ENCODE measurements around the gene PCYT1B. TPM values are rescaled to one million over a fixed set of nuclear protein-coding genes. Genes with fewer than 3 reads are reported as not detected.

PCYT1B gene
- total and polyA plus RNA-seq, 2 experiments from 2014 or later = 5.8 to 14.6 TPM

- no peak for DNase-seq (ENCODE audit: low spot score)
- Mint-ChIP-seq H3K4me3 (no peak overlapping the region), H3K27ac (no peak overlapping the region), H3K36me3 (ENCODE audit: low read depth) (no peaks in the 10 kb centered on the region), H3K27me3 (ENCODE audit: insufficient read depth, low read depth, poor library complexity) (no peaks in the 10 kb centered on the region), H3K9me3 (no peaks in the 10 kb centered on the region), H3K4me1 (peaks cover 11% of the 10 kb centered on the region)
- Histone ChIP-seq H4K20me1 (replicated peaks; ENCODE audit: insufficient read depth) (no peaks in the 10 kb centered on the region), H3K27me3 (ENCODE audit: insufficient read depth) (no peaks in the 10 kb centered on the region), H3K36me3 (ENCODE audit: insufficient read depth) (no peaks in the 10 kb centered on the region), H3K9me2 (ENCODE audit: insufficient read depth) (no peaks in the 10 kb centered on the region), H3K4me1 (ENCODE audit: insufficient read depth) (no peaks in the 10 kb centered on the region), H3K27ac (ENCODE audit: low read depth) (no peak overlapping the region), H3K79me2 (replicated peaks; ENCODE audit: insufficient read depth) (no peaks in the 10 kb centered on the region), H2AFZ (no peak overlapping the region), H3F3A (replicated peaks; ENCODE audit: low read depth) (no peaks in the 10 kb centered on the region), H3K4me2 (no peak overlapping the region), H3K4me3 (no peak overlapping the region)
- ATAC-seq = no peak
- TF ChIP-seq ZNF331 (CRISPR knock-in tag; IDR thresholded peaks at IDR 0.05; ENCODE audit: low read depth) (no peak), JUNB (IDR thresholded peaks at IDR 0.05; ENCODE audit: unreplicated experiment) (no peak), ETS1 (IDR thresholded peaks at IDR 0.05) (no peak), NANOG (IDR thresholded peaks at IDR 0.05; ENCODE audit: borderline replicate concordance) (no peak), ZNF462 (CRISPR knock-in tag; IDR thresholded peaks at IDR 0.05) (no peak), POLR2AphosphoS5 (IDR thresholded peaks at IDR 0.05; ENCODE audit: low read depth) (no peak), EZH2 (IDR thresholded peaks at IDR 0.05; ENCODE audit: low read depth, unreplicated experiment) (no peak), STAT1 (IDR thresholded peaks at IDR 0.05; ENCODE audit: unreplicated experiment) (no peak), CTCF (conservative IDR thresholded peaks at IDR 0.05; ENCODE audit: low read depth in 2 of 2) (no peak), EZH2phosphoT487 (IDR thresholded peaks at IDR 0.05; ENCODE audit: unreplicated experiment) (no peak), CREB1 (CRISPR knock-in tag; IDR thresholded peaks at IDR 0.05; ENCODE audit: low read depth) (no peak), REST (IDR thresholded peaks at IDR 0.05; ENCODE audit: unreplicated experiment) (no peak), ZNF114 (CRISPR knock-in tag; IDR thresholded peaks at IDR 0.05) (no peak)
These were observed 21.0 kb upstream of the PCYT1B start for GRCh38 chrX:24668111-24668510.

Measured in GM23338 (cell line).